ENCODE measurements around the gene KRT26. TPM values are rescaled to one million over a fixed set of nuclear protein-coding genes. Genes with fewer than 3 reads are reported as not detected.

The KRT26 gene
- total and polyA plus RNA-seq, 2 of the 13 experiments (the other 11 are each of a cell fraction or from before 2014, with no cell fraction given) = not detected

GRCh38 chr17:40803617-40804082, 31.6 kb upstream of the KRT26 start (continued):
- TF ChIP-seq ZNF574 (CRISPR knock-in tag; IDR thresholded peaks at IDR 0.05) = peak; percentile 53
- TF ChIP-seq FOXK1 (CRISPR knock-in tag; IDR thresholded peaks at IDR 0.05; ENCODE audit: borderline replicate concordance, low read depth) = peak; percentile 41; the same call in 1 of the 2 replicates
- no peak for TF ChIP-seq ZNF446 (CRISPR knock-in tag; IDR thresholded peaks at IDR 0.05)
- no peak for TF ChIP-seq ZNF335 (CRISPR knock-in tag; IDR thresholded peaks at IDR 0.05)
- TF ChIP-seq ERF (CRISPR knock-in tag; IDR thresholded peaks at IDR 0.05) = peak; percentile 70; the same call in 1 of the 2 replicates
- TF ChIP-seq ZNF225 (CRISPR knock-in tag; IDR thresholded peaks at IDR 0.05) = no peak
- no peak for TF ChIP-seq ZMYM2 (CRISPR knock-in tag; IDR thresholded peaks at IDR 0.05)
- no peak for TF ChIP-seq HMG20A (CRISPR knock-in tag; IDR thresholded peaks at IDR 0.05; ENCODE audit: borderline replicate concordance)
- 0 out of 2 replicates have a peak, but pooled peaks have one; percentile 26 for TF ChIP-seq ZNF33B (CRISPR knock-in tag; IDR thresholded peaks at IDR 0.05)
- TF ChIP-seq HOXD1 (CRISPR knock-in tag; IDR thresholded peaks at IDR 0.05) = no peak
- TF ChIP-seq TFDP1 (CRISPR knock-in tag; IDR thresholded peaks at IDR 0.05; ENCODE audit: borderline replicate concordance) = no peak; the same call in 1 of the 2 replicates
- no peak for TF ChIP-seq ZNF780A (CRISPR knock-in tag; IDR thresholded peaks at IDR 0.05)
- TF ChIP-seq NR0B2 (CRISPR knock-in tag; IDR thresholded peaks at IDR 0.05) = no peak
- no peak for TF ChIP-seq CAMTA2 (CRISPR knock-in tag; IDR thresholded peaks at IDR 0.05; ENCODE audit: borderline replicate concordance)
- TF ChIP-seq RBFOX2 (IDR thresholded peaks at IDR 0.05; ENCODE audit: low read depth, low read length) = no peak
- peak; percentile 71; the same call in 1 of the 2 replicates for TF ChIP-seq ZNF501 (CRISPR knock-in tag; IDR thresholded peaks at IDR 0.05)
- 0 out of 2 replicates have a peak, but pooled peaks have one; percentile 66 for TF ChIP-seq ZBED4 (CRISPR knock-in tag; IDR thresholded peaks at IDR 0.05; ENCODE audit: borderline replicate concordance)
- no peak for TF ChIP-seq ZNF296 (CRISPR knock-in tag; conservative IDR thresholded peaks at IDR 0.05)
- TF ChIP-seq ZSCAN22 (CRISPR knock-in tag; IDR thresholded peaks at IDR 0.05) = no peak
- peak; percentile 48; the same call in 1 of the 2 replicates for TF ChIP-seq DRAP1 (CRISPR knock-in tag; IDR thresholded peaks at IDR 0.05)
- 0 out of 2 replicates have a peak, but pooled peaks have one; percentile 36 for TF ChIP-seq ZNF556 (CRISPR knock-in tag; IDR thresholded peaks at IDR 0.05; ENCODE audit: borderline replicate concordance)
